GM18526 (cell line): ENCODE results near the gene CTRB2.

Experiments
- POLR2A ChIP-seq: IDR thresholded peaks from 3 replicates; pipeline ENCODE4 v1.6.1; 2011; ENCODE audit not compliant: insufficient read length; ENCODE audit errors: extremely low read depth

Gene CTRB2

DNA sequence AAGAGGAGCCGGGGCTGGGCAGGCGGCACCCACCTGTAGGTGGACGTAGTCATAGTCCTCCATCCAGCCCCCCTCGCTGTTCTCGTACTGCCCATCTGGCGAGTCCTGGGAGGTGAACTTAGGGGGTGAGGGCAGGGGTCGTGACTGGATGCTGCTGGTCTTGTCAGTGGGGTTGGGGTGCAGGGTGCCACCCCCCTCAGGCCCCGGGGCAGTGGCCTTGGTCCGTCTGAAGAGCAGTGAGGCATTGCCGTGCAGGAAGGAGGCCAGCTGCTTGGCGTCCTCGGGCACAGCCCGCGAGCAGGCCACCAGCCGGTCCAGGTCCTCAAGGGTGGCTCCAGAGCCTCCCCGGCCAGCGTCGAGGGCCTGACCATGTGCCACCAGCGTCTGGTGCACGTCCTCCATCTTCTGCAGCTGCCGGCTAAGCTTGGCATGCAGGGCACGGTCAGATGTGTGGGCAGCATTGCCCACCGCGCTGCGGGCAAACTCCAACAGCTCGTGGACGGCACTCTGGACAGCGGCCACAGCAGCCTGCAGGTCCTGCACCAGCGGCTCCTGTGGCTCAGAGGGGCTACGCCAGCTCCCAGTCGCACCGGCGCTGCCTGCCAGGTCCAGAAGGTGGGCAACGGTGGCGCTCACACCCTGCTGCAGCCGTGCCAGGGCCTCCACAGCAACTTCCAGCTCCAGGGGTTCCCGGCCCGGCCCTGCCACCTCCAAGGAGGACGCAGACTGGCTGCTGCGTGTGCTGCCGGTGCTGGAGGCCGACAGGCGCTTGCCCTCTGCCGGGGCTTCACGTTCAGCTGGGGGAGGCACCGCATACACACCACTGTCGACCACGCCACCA, 28.1 kb upstream of the CTRB2 start:
- no peak for TF ChIP-seq POLR2A

DNA sequence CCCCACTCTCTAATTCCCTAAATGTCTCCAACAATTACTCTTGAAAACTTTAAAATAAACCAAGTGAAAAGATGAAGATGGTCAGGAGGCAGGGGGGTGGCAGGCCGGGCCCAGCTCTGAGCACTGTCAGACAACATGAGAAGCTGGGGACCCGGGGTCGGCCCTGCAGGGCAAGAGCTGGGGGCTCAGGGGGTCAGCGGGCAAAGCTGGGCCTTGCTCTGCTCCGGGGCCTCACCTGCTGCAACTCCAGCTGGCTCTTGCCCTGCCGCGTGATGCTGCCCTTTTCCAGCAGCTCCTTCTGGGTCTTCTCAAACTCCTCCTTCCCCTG, 26.6 kb upstream of the CTRB2 start:
- no peak for TF ChIP-seq POLR2A

DNA sequence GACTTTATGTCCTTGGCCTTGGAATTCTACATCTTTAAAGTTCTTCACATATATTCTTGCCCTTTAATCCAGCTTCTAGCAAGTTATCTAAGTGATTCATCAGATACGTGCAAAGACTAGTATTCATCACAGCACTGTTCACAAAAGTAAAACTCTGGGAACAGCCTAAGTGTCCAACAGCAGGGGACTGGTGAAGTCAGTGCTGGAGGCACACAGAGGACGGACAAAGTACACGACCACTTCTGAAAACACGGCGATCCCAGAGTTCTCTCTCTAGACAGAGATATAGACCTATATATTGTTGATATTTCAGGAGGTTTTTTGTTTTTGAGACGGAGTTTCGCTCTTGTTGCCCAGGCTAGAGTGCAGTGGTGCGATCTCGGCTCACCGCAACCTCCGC, 24.6 kb upstream of the CTRB2 start:
- no peak for TF ChIP-seq POLR2A

DNA sequence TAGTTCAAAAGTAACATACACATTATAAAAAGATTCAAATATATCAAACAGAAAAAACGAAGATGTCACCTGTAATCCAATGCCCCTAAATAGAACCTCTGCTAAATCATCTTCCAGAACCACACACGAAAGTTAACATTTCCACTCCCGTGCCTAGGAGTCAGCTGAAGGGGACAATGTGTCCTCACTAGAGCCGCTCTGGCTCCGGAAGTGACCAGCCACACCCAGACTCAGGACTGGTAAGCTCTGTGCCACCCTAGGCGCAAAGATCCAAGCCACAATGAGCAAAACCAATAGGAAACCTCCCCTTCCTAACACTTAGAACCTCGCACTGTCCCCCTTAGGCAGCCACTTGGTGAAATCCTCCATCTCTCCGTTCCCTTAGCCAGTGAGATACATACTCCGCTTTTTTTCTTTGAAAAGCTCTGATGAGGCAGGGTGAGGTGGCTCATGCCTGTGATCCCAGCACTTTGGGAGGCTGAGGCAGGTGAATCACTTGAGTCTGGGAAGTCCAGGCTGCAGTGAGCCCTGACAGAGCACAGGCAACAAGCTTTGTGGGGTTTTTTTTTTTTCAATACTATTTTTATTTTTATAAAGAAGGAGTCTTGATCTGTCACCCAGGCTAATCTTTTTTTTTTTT, 23.6 kb upstream of the CTRB2 start:
- no peak for TF ChIP-seq POLR2A

DNA sequence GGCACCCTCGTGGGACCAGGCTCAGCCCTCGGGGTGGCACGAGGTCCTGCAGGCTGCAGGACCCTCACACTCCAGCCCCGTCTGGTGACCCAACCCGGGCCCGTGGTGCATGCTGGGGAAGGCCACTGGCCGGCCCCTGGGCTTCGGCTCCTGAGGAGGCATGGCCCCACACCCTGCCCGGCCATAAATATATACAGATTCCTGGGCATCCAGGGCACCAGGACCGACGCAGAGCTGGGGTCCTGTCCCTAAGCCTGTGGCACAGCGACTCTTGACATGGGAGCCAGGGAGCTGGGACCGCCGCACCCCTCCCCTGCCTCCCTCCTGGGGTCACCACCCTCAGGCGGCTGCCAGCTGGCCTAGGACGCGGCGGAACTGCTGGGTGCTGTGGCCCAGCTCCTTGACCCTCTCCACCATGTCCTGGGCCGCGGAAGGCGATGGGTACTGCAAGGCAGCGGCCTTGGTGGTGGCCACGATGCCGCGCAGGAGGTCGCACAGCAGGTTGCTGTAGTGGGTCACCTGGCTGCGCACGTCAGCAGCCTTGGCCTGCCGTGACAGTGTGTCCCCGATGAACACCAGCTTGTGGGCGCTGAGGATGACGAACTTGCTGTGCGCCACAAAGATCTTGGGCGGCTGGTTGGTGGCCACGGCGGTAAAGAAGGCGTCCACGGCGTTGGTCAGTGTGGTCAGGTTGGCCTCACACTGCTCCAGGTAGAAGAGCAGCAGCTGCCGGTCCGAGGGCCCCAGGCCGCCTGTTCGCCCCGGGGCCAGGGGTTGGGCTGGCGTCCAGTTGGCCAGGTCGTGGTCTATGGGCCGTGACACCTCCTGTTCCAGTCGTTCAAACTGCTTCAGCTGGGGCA, 22.4 kb upstream of the CTRB2 start:
- no peak for TF ChIP-seq POLR2A

DNA sequence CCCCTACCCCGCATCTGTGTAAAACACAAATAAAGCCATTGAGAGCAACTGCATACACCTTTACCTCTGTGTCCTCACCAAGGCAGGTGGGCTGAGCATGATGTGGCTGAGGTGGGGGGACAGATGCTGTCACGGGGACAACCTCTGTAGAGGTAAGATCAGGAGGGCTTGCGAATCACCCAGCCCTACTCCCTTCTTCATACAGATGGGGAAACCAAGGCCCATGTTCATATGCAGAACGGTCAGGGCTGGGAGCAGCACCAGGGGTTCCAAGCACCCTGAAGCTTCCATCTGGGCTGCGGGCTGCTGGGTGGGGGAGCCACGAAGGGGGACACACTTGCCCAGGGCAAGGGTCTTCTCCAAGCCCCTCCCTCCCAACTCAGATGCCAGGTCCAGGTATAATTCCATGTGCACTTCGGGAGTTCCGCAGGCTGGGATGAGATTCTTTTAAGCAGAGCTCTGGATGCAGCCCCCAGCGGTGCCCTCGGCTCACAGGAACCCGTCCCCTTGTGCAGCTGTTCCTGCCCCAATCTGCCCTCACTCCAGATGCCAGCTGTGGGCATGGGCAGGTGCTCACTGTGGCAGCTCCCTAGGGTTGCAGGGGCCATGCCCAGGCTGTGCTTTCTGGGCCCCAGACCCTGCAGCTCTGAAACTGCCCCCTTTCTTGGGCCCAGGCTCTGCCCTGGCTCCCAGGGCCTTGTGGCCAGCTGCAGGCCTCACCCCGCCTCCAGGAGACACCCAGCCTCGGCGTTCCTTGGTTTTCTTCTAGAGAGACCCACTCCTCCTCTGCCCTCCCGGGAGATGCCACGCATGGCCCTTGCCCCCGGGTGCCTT, 21.4 kb upstream of the CTRB2 start:
- TF ChIP-seq POLR2A = no peak

DNA sequence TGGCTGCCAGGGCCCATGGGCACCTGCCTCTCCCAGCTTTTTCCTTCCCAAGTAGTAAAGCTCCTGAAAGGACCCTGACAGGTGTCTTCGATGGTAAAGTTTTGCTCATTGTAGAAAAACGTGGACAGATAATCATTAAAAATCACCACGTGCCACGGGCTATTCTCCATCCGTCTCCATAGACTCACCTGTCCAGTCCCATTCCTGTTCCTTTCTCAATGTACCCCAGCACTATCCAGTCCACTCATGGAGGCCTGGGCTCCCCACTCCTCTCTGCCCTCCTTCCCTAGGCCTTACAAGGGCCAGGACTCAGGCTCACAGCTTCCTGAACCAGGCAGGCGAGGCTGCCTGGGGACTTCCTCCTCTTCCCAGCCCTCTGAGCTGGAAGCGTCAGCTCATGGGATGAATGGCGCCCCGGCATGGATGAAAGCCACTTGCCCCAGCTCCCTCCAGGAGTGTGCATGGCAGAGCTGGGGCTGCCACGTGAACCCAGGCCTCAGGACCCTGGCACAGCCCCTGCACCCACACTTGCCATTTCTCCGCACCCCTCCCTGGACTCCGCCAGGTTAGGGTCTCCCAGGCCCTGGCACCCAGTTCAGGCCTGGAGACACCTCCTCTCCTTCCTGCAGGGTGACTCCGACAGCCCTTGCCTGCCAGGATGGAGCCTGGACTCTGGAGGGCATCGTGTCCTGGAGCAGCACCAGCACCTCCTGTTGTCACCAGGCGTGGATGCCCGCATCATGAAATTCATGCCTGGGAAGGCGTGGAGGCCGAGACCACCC, 20.6 kb upstream of the CTRB2 start:
- no peak for TF ChIP-seq POLR2A

DNA sequence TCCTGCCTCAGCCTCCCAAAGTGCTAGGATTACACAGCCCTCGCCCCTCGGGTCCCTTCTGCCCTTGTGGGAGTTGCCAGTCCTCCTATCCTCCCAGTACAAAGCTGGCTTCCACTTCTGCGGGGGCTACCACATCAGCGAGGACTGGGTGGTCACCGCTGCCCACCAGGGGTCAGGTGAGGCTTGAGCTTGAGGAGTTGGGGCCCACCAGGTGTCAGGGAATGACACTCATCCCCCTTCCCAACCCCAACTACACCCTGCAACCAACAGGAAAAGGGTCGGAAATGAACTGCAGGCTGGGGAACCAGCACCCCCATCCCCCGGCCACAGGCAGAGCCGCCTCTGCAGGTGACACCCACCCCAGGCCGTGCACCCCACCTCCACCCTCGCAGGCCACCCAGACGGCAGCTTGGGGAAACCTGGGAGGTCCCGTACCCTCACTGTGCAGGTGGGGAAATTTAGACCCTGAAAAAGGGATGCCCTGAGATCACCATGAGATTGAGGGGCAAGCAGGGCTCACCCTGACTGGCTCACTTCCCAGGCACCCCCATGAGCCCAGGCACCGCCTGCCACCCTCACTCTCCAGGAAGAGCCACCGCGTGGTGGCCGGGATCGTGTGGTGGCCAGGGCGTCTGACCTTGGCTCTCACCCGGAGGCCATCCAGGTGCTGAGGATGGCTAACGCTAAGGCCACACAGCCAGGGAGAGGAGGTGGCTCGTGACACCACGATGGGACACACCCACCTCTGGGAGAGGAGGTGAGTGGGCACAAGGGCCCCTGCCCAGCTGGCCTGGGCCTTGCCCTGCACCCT, 19.8 kb upstream of the CTRB2 start:
- no peak for TF ChIP-seq POLR2A

DNA sequence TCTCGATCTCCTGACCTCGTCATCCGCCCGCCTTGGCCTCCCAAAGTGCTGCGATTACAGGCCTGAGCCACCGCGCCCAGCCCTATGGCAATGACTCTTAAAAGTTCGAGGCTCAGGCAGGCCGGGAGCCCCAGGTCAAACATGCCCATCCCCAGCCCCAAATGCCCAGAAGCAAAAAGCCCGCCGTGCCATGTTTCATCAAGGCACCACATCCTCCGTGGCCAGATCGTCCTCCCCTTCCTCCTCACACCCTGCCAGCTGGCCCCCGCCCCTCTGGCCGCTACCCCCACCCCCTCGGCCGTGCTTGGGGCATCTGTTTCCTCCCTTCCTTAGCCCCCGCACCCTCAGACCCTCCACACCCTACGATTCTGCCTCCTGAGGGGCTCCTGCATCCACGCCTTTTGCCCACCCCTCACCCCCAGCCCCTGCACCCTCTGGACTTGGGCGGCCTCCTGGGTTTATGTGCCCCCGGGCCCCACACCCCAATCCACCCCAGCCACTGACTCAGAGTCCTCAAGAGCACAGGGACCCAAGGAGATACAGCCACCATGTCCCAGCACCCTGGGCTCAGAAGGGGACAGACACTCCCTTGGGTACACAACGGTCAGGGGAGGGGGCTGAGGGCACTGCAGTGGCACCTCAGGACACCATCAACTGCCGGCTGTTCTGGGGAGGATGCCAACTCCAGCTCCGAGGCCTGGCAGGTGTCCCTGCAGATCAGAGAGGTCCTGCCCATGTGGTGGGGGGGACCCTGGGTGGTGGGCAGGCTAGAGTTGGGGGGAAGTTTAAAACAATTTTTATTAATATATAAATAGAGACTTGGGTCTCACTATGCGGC, 18.9 kb upstream of the CTRB2 start:
- no peak for TF ChIP-seq POLR2A

DNA sequence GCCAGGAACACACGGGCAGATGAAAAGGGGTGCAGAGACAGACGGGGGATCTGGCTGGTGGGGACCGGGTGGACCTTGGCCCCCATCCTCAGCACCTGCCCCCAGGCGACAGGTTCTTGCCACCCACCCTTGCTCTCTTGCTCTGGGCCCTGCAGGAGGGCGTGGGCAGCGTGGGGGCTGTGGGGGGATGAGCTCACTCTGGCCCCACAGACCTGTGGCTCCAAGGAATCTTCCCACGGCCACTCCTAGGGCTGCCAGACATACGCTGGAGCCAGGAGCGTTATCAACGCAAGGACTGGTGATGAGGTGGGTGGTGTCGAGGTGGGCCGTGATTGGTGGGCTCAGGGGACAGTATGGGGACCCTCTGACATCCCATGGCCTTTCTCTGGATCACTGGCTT, 18.1 kb upstream of the CTRB2 start:
- TF ChIP-seq POLR2A = no peak

DNA sequence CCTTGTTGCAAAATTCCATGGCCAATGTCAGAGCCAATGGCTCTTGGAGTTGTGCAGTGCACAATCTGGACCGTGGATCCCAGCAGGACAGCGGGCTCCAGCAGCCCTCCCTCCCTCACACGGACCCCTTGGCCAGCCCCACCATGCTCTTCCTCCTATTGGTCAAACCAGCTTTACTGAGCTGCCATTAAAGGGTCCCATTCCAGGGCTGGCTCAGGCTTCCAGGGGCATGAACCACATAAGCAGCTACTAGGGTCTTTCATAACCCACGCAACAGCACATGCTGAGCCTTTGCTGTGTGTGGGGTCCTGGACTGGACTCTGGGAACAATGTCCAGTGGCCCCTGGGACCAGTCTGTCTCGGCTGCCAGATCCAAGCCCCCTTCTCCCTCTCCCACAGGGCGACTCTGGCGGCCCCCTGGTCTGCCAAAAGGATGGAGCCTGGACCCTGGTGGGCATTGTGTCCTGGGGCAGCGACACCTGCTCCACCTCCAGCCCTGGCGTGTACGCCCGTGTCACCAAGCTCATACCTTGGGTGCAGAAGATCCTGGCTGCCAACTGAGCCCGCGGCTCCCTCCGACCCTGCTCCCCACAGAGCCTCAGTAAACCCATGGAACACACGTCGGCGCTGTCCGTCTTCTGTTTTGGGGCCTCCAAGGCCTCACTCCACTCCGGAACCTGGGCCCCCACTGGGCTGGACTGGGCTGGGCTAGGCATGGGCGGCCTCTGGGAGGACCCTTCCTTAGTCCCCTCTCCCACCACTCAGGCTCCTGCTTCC, 17.5 kb upstream of the CTRB2 start:
- TF ChIP-seq POLR2A = no peak

DNA sequence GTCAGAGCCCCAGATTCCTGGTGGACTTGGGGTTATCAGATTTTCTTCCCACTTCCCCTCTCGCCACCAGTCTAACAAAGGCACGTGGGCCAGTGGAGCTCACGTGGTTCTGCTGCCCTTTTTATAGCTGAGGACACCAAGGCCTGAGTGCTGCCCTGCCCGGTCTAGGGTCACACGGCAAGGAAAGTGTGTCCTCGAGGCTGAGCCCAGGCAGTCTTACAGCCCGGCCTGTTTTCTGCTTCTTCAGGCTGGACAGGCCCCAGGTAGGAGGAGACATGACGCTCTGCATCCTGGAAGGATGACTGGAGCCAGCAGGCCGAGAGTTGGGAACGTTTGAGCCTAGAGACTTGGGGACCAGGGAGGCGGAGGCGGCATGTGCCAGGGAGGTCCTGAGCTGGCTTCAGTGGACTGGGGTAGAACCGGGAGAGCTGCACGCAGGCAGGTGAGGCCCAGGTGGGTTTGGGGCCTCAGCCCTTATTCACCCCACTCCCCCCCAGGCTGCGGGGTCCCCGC, 15.4 kb upstream of the CTRB2 start:
- no peak for TF ChIP-seq POLR2A

DNA sequence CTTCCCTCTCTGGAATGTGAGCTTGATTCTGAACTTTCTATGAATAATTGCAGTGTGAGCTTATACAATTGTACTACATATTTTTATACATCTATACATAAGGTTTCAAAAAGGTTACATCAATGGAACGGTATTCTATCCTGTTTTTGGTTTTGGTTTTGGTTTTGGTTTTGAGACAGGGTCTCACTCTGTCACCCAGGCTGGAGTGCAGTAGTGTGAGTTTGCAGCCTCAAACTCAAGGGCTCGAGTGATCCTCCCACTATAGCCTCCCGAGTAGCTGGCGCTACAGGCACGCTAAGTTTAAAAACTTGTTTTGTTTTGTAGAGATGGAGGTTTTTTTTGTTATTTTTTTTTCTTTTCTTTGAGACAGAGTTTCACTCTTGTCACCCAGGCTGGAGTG, 12.9 kb upstream of the CTRB2 start:
- no peak for TF ChIP-seq POLR2A
